Panc1 (cell line): ENCODE results near the gene LNPK. TPM values are rescaled to one million over a fixed set of nuclear protein-coding genes. Genes with fewer than 3 reads are reported as not detected.
"Not testable (repeated sequence)": the region's sequence is repeated elsewhere in the genome, so short reads cannot be mapped to it uniquely, and the experiment has no call there.

ENCODE experiments used
- ATAC-seq: fragments of 200-7000 bp; cut with Tn5 transposase; 2 replicates; pipeline ENCODE4 v1.9.1; 2020; ENCODE audit warnings: mild to moderate bottlenecking, moderate library complexity
- BruUV-seq: library from RNA; stranded (reverse); fragments of 400-500 nt; replicated peaks from 2 replicates; lab custom pipeline; 2021; lab: Mats Ljungman, UMichigan
- CTCF ChIA-PET: fragments of 300-600 bp; sonication (Branson Sonifier 250); formaldehyde crosslinking; loops from one replicate; lab custom pipeline; 2022; ENCODE audit warnings: antibody characterized with exemption; lab: Charles Lee
- POLR2A ChIA-PET: fragments of 300-600 bp; sonication (Branson Sonifier 250); formaldehyde crosslinking; loops from one replicate; lab custom pipeline; 2022; ENCODE audit warnings: antibody characterized with exemption; lab: Charles Lee
- DNase-seq: peaks from one replicate; pipeline ENCODE4 v3.0.0-alpha.2; 2010; ENCODE audit warnings: low read depth, low spot score
- H3K27ac ChIP-seq: 2 replicates; pipeline ENCODE4 v1.5.1; 2011; ENCODE audit warnings: mild to moderate bottlenecking, low read length, inconsistent platforms
- H3K27me3 ChIP-seq: fragments of 200-500 bp; sonication (Bioruptor generic); 2 replicates; pipeline ENCODE4 v1.6.0; 2014; ENCODE audit warnings: low read length, inconsistent platforms; ENCODE audit not compliant: control insufficient read depth, insufficient read depth
- H3K36me3 ChIP-seq: fragments of 200-500 bp; sonication (Bioruptor generic); 2 replicates; pipeline ENCODE4 v1.5.1; 2014; ENCODE audit warnings: inconsistent platforms, mild to moderate bottlenecking, low read length, moderate library complexity; ENCODE audit not compliant: control insufficient read depth, insufficient read depth
- H3K4me1 ChIP-seq: 2 replicates; pipeline ENCODE4 v1.5.1; 2011; ENCODE audit warnings: inconsistent platforms, mild to moderate bottlenecking, low read length, moderate library complexity; ENCODE audit not compliant: control insufficient read depth, insufficient read depth
- H3K4me3 ChIP-seq, 2 experiments: 2 replicates each; pipeline ENCODE4 v1.5.1; 2011 to 2012; ENCODE audit warnings: low read depth in 2 of 2, low read length in 2 of 2, mild to moderate bottlenecking in 2 of 2, inconsistent platforms in 1 of 2, moderate library complexity in 1 of 2
- H3K9me3 ChIP-seq: fragments of 200-500 bp; sonication (Bioruptor generic); 2 replicates; pipeline ENCODE4 v1.5.1; 2014; ENCODE audit warnings: low read depth, mild to moderate bottlenecking, inconsistent platforms, low read length, moderate library complexity; ENCODE audit not compliant: control insufficient read depth, insufficient read depth
- POLR2AphosphoS5 ChIP-seq: IDR thresholded peaks from 2 replicates; pipeline ENCODE4 v1.6.1; 2012; ENCODE audit warnings: mild to moderate bottlenecking, low read depth, low read length, moderate library complexity
- SIN3A ChIP-seq: IDR thresholded peaks from 2 replicates; pipeline ENCODE4 v1.6.1; 2012; ENCODE audit warnings: low read depth, mild to moderate bottlenecking, low read length, moderate library complexity, borderline replicate concordance; ENCODE audit not compliant: insufficient read depth
- TCF7L2 ChIP-seq: IDR thresholded peaks from 2 replicates; pipeline ENCODE4 v1.6.1; 2011; ENCODE audit warnings: mild to moderate bottlenecking, low read depth, low read length, inconsistent platforms
- in situ Hi-C: cut with HindIII; loops from 2 replicates; pipeline ENCODE4 v1.10.0; 2016; ENCODE audit warnings: low sequenced_read_pairs, low pct_unique_long_range_greater_than_20kb
- intact Hi-C: fragments of 100-400 bp; cut with micrococcal nuclease; formaldehyde crosslinking; loops from one replicate; pipeline ENCODE4 v1.10.0; 2022; ENCODE audit not compliant: unreplicated experiment
- total RNA-seq: library from RNA; stranded (reverse); gene quantifications from one replicate; pipeline ENCODE4 v1.2.1, GENCODE V29; 2021; ENCODE audit not compliant: unreplicated experiment
- TF ChIP-seq, protein P1 (sequence below): fragments of 450-650 bp; IDR thresholded peaks from 2 replicates; pipeline ENCODE4 v1.5.1; 2017; ENCODE audit warnings: mild to moderate bottlenecking
- TF ChIP-seq, protein P2 (sequence below), 2 experiments: IDR thresholded peaks; 2 replicates each; pipeline ENCODE4 v1.6.1; 2011 to 2012; ENCODE audit warnings: low read depth in 2 of 2, control low read depth in 1 of 2, low read length in 1 of 2, mild to moderate bottlenecking in 1 of 2, moderate library complexity in 1 of 2; ENCODE audit not compliant: insufficient read depth in 1 of 2

Gene LNPK
- total RNA-seq, 1 experiment from 2014 or later = 27.3 TPM

GRCh38 chr2:175990099-175990498 is 12.0 kb downstream of the LNPK start:
- H3K27me3 ChIP-seq = no peaks in the 10 kb centered on the region
- no peaks in the 10 kb centered on the region for H3K9me3 ChIP-seq
- POLR2A ChIA-PET = no interaction called here
- no peak for DNase-seq
- no TSS peak for BruUV-seq
- TF ChIP-seq, protein P1, sequence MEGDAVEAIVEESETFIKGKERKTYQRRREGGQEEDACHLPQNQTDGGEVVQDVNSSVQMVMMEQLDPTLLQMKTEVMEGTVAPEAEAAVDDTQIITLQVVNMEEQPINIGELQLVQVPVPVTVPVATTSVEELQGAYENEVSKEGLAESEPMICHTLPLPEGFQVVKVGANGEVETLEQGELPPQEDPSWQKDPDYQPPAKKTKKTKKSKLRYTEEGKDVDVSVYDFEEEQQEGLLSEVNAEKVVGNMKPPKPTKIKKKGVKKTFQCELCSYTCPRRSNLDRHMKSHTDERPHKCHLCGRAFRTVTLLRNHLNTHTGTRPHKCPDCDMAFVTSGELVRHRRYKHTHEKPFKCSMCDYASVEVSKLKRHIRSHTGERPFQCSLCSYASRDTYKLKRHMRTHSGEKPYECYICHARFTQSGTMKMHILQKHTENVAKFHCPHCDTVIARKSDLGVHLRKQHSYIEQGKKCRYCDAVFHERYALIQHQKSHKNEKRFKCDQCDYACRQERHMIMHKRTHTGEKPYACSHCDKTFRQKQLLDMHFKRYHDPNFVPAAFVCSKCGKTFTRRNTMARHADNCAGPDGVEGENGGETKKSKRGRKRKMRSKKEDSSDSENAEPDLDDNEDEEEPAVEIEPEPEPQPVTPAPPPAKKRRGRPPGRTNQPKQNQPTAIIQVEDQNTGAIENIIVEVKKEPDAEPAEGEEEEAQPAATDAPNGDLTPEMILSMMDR = no peak
- no peak for TF ChIP-seq TCF7L2
- CTCF ChIA-PET = no interaction called here
- H3K36me3 ChIP-seq = no peaks in the 10 kb centered on the region
- no peak overlapping the region for H3K4me3 ChIP-seq
- no peak overlapping the region for H3K27ac ChIP-seq
- in situ Hi-C loops = no loop called here
- no peak for ATAC-seq
- intact Hi-C loops = no loop called here
- no peaks in the 10 kb centered on the region for H3K4me1 ChIP-seq

GRCh38 chr2:175987126-175987525 is 14.9 kb downstream of the LNPK start:
- H3K36me3 ChIP-seq, POLR2A ChIA-PET, CTCF ChIA-PET, H3K9me3 ChIP-seq, H3K4me3 ChIP-seq, H3K4me1 ChIP-seq, H3K27ac ChIP-seq, in situ Hi-C loops, intact Hi-C loops, DNase-seq, H3K27me3 ChIP-seq, BruUV-seq, ATAC-seq: not testable (repeated sequence)

DNA sequence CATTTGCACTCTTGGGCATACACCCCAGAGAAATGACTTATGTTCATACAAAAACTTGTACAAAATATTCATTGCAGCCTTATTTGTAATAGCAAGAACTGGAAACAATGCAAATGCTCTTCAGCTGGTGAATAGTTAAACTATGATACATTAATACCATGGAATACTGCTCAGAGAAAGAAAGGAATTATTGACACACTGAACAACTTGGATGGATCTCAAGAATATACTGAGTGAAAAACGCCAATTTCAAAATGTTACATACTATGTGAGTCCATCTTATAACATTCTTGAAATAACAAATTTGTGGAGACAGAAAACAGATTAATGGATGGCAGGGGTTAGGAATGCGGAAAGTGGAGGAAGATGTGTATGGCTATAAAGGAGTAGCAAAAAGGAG is 17.2 kb downstream of the LNPK start:
- no peaks in the 10 kb centered on the region for H3K4me1 ChIP-seq
- H3K27me3 ChIP-seq = no peaks in the 10 kb centered on the region
- BruUV-seq = no TSS peak
- TF ChIP-seq, protein P1 = no peak
- TF ChIP-seq, protein P2, sequence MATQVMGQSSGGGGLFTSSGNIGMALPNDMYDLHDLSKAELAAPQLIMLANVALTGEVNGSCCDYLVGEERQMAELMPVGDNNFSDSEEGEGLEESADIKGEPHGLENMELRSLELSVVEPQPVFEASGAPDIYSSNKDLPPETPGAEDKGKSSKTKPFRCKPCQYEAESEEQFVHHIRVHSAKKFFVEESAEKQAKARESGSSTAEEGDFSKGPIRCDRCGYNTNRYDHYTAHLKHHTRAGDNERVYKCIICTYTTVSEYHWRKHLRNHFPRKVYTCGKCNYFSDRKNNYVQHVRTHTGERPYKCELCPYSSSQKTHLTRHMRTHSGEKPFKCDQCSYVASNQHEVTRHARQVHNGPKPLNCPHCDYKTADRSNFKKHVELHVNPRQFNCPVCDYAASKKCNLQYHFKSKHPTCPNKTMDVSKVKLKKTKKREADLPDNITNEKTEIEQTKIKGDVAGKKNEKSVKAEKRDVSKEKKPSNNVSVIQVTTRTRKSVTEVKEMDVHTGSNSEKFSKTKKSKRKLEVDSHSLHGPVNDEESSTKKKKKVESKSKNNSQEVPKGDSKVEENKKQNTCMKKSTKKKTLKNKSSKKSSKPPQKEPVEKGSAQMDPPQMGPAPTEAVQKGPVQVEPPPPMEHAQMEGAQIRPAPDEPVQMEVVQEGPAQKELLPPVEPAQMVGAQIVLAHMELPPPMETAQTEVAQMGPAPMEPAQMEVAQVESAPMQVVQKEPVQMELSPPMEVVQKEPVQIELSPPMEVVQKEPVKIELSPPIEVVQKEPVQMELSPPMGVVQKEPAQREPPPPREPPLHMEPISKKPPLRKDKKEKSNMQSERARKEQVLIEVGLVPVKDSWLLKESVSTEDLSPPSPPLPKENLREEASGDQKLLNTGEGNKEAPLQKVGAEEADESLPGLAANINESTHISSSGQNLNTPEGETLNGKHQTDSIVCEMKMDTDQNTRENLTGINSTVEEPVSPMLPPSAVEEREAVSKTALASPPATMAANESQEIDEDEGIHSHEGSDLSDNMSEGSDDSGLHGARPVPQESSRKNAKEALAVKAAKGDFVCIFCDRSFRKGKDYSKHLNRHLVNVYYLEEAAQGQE (IDR thresholded peaks at IDR 0.05; ENCODE audit: insufficient read depth in 1 of 2, low read depth in 2 of 2, low read length in 1 of 2) = no peak
- TF ChIP-seq TCF7L2 (no peak), POLR2AphosphoS5 (no peak), SIN3A (no peak)
- no peak for ATAC-seq
- POLR2A ChIA-PET = interaction anchor here (0.6 kb wide), 1 partner anchor 1292 kb away, joined by 7 read pairs; no protein-coding TSS in a partner anchor
- CTCF ChIA-PET = no interaction called here
- H3K9me3 ChIP-seq = no peaks in the 10 kb centered on the region
- no peak overlapping the region for H3K4me3 ChIP-seq
- DNase-seq = no peak
- in situ Hi-C loops (no loop called here), intact Hi-C loops (no loop called here)
- no peaks in the 10 kb centered on the region for H3K36me3 ChIP-seq
- no peak overlapping the region for H3K27ac ChIP-seq
